ENCODE results near the gene PID1.

PID1 gene

GRCh38 chr2:228987441-228988155 is 283.5 kb downstream of the PID1 start:
- DNase-seq: no peak

GRCh38 chr2:228986961-228987360 is 284.1 kb downstream of the PID1 start:
- DNase-seq: no peak

GRCh38 chr2:228983700-228984099 is 287.4 kb downstream of the PID1 start:
- DNase-seq: no peak

- no peak for DNase-seq
These were observed 296.9 kb downstream of the PID1 start for GRCh38 chr2:228974169-228974568.

Measured in NCI-H526 treated with DMSO at 0.1 percent for 48 hours (cell line).